HEK293T (cell line): Measurements from ENCODE around the gene KANSL1.

Source experiments
- CTCF ChIA-PET: fragments of 350-600 bp; formaldehyde crosslinking; extraction: SDS; loops from one replicate; lab custom pipeline; 2021; ENCODE audit warnings: antibody characterized with exemption, inconsistent platforms; lab: Yijun Ruan, JAX
- POLR2A ChIA-PET: fragments of 350-600 bp; formaldehyde crosslinking; extraction: SDS; loops from one replicate; lab custom pipeline; 2020; ENCODE audit warnings: antibody characterized with exemption, inconsistent platforms; lab: Yijun Ruan, JAX
- DNase-seq: peaks from one replicate; pipeline ENCODE4 v3.0.0; 2012; ENCODE audit warnings: mixed read lengths; ENCODE audit errors: extremely low spot score
- ARNT ChIP-seq: fragments of 450-650 bp; IDR thresholded peaks from 2 replicates; pipeline ENCODE4 v1.6.1; 2017; ENCODE audit warnings: mild to moderate bottlenecking
- BHLHE40 ChIP-seq: fragments of 450-650 bp; IDR thresholded peaks from 2 replicates; pipeline ENCODE4 v1.6.1; 2016; ENCODE audit warnings: mild to moderate bottlenecking, moderate library complexity, borderline replicate concordance
- CTBP1 ChIP-seq: fragments of 450-650 bp; IDR thresholded peaks from 2 replicates; pipeline ENCODE4 v1.6.1; 2016; ENCODE audit warnings: borderline replicate concordance
- ELF4 ChIP-seq: fragments of 450-650 bp; IDR thresholded peaks from 2 replicates; pipeline ENCODE4 v1.6.1; 2017; ENCODE audit warnings: antibody characterized with exemption
- FOXA1 ChIP-seq: fragments of 450-650 bp; IDR thresholded peaks from 2 replicates; pipeline ENCODE4 v1.6.1; 2016; ENCODE audit warnings: mild to moderate bottlenecking
- FOXK2 ChIP-seq: fragments of 450-650 bp; IDR thresholded peaks from 2 replicates; pipeline ENCODE4 v1.6.1; 2016; ENCODE audit warnings: mild to moderate bottlenecking
- FOXM1 ChIP-seq: fragments of 450-650 bp; IDR thresholded peaks from 2 replicates; pipeline ENCODE4 v1.6.1; 2017; ENCODE audit warnings: mild to moderate bottlenecking, borderline replicate concordance
- HDGF ChIP-seq: fragments of 450-650 bp; IDR thresholded peaks from 2 replicates; pipeline ENCODE4 v1.6.1; 2017; ENCODE audit warnings: antibody characterized with exemption, borderline replicate concordance
- L3MBTL2 ChIP-seq: fragments of 450-650 bp; conservative IDR thresholded peaks from 2 replicates; pipeline ENCODE4 v1.6.1; 2016; ENCODE audit warnings: mild to moderate bottlenecking
- LEF1 ChIP-seq: fragments of 450-650 bp; IDR thresholded peaks from 2 replicates; pipeline ENCODE4 v1.6.1; 2017; ENCODE audit warnings: mild to moderate bottlenecking, borderline replicate concordance
- NFRKB ChIP-seq: fragments of 450-650 bp; IDR thresholded peaks from 2 replicates; pipeline ENCODE4 v1.6.1; 2016; ENCODE audit warnings: mild to moderate bottlenecking, moderate library complexity
- PKNOX1 ChIP-seq: fragments of 450-650 bp; IDR thresholded peaks from 2 replicates; pipeline ENCODE4 v1.6.1; 2016
- SP1 ChIP-seq: fragments of 450-650 bp; IDR thresholded peaks from 2 replicates; pipeline ENCODE4 v1.6.1; 2017
- SUZ12 ChIP-seq: fragments of 450-650 bp; IDR thresholded peaks from 2 replicates; pipeline ENCODE4 v1.6.1; 2016; ENCODE audit warnings: mild to moderate bottlenecking
- TARDBP ChIP-seq: fragments of 450-650 bp; IDR thresholded peaks from 2 replicates; pipeline ENCODE4 v1.6.1; 2016
- ZNF384 ChIP-seq: fragments of 450-650 bp; IDR thresholded peaks from 2 replicates; pipeline ENCODE4 v1.6.1; 2016

The KANSL1 gene

GRCh38 chr17:46139432-46140210 is 53.6 kb downstream of the KANSL1 start:
- no peak for TF ChIP-seq NFRKB
- no peak for TF ChIP-seq TARDBP
- no peak for TF ChIP-seq SUZ12
- no peak for TF ChIP-seq L3MBTL2
- no peak for TF ChIP-seq ARNT
- TF ChIP-seq BHLHE40: no peak
- DNase-seq: no peak
- ChIA-PET POLR2A (no interaction called here), CTCF (no interaction called here)

- POLR2A ChIA-PET: no interaction called here
- no peak for TF ChIP-seq FOXM1
- TF ChIP-seq L3MBTL2: no peak
- no peak for TF ChIP-seq LEF1
- no peak for TF ChIP-seq CTBP1
- TF ChIP-seq SUZ12: no peak
- no peak for TF ChIP-seq ARNT
- TF ChIP-seq HDGF: no peak
- TF ChIP-seq PKNOX1: no peak
- no peak for DNase-seq
- CTCF ChIA-PET: no interaction called here
Measured at GRCh38 chr17:46138473-46138872, 54.8 kb downstream of the KANSL1 start.

- POLR2A ChIA-PET: no interaction called here
- CTCF ChIA-PET: no interaction called here
- DNase-seq: no peak
- TF ChIP-seq ARNT (no peak), PKNOX1 (no peak), FOXM1 (no peak)
Measured at GRCh38 chr17:46136820-46137219, 56.4 kb downstream of the KANSL1 start.

GRCh38 chr17:46135879-46136563 is 57.2 kb downstream of the KANSL1 start:
- DNase-seq: no peak
- ChIA-PET CTCF (interaction anchor here (0.7 kb wide), 1 partner anchor 31 kb away, joined by 8 read pairs; no protein-coding TSS in a partner anchor), POLR2A (no interaction called here)
- no peak for TF ChIP-seq ZNF384

GRCh38 chr17:46135126-46135812 is 58.0 kb downstream of the KANSL1 start:
- no peak for DNase-seq
- ChIA-PET POLR2A (interaction anchor here (0.6 kb wide), 1 partner anchor 11 kb away, joined by 4 read pairs; no protein-coding TSS in a partner anchor), CTCF (interaction anchor here (0.5 to 0.7 kb wide), 2 partner anchors 31 to 804 kb away, joined by 3 to 8 read pairs; no protein-coding TSS in a partner anchor)
- no peak for TF ChIP-seq ARNT
- TF ChIP-seq SP1: no peak
- no peak for TF ChIP-seq BHLHE40
- TF ChIP-seq ZNF384: no peak
- no peak for TF ChIP-seq ELF4
- TF ChIP-seq FOXM1: no peak
- TF ChIP-seq PKNOX1: no peak
- no peak for TF ChIP-seq TARDBP
- TF ChIP-seq L3MBTL2: no peak
- no peak for TF ChIP-seq FOXK2
- no peak for TF ChIP-seq FOXA1

- ChIA-PET CTCF (no interaction called here), POLR2A (no interaction called here)
- DNase-seq: no peak
- TF ChIP-seq LEF1: no peak
- TF ChIP-seq NFRKB: no peak
- no peak for TF ChIP-seq HDGF
- TF ChIP-seq FOXA1: no peak
- TF ChIP-seq FOXM1: no peak
Measured at GRCh38 chr17:46129302-46129701, 63.9 kb downstream of the KANSL1 start.

- TF ChIP-seq L3MBTL2 (peak; percentile 28; the same call in 1 of the 2 replicates), LEF1 (no peak), NFRKB (no peak), FOXM1 (no peak), SUZ12 (no peak), BHLHE40 (no peak)
- CTCF ChIA-PET: interaction anchor here (0.6 kb wide), 1 partner anchor 24 kb away, joined by 5 read pairs; no protein-coding TSS in a partner anchor
- DNase-seq: no peak
- POLR2A ChIA-PET: no interaction called here
Measured at GRCh38 chr17:46128453-46128852, 64.8 kb downstream of the KANSL1 start.
